CD14-positive monocyte (primary cell): ENCODE results near the gene WNT7A. TPM values are rescaled to one million over a fixed set of nuclear protein-coding genes. Genes with fewer than 3 reads are reported as not detected.
A peak's percentile ranks its signal among the peaks of the same experiment; 100 is the strongest.

Experiments
- DNase-seq, 3 donors: peaks; one replicate each; pipeline ENCODE4 v3.0.0-alpha.2; 2011 to 2022
- H2AFZ ChIP-seq: 2 replicates; pipeline ENCODE4 v1.6.0; 2012; ENCODE audit warnings: mild to moderate bottlenecking, low read depth, low read length, inconsistent platforms; ENCODE audit not compliant: insufficient read depth, poor library complexity, severe bottlenecking
- H3K27ac ChIP-seq, 2 donors: 1 replicate in 1 of 2; 2 replicates in 1 of 2; pipeline ENCODE4 v1.5.1; 2012 to 2013; ENCODE audit warnings: low read length in 2 of 2, control low read depth in 1 of 2, inconsistent platforms in 1 of 2, low read depth in 1 of 2, mild to moderate bottlenecking in 1 of 2
- H3K27me3 ChIP-seq, 2 donors: one replicate each; pipeline versions ENCODE4 v1.6.0 to v1.6.1; 2011 to 2013; ENCODE audit warnings: low read length in 2 of 2; ENCODE audit not compliant: control insufficient read depth in 2 of 2, insufficient read depth in 2 of 2
- H3K36me3 ChIP-seq, 2 donors: replicated peaks in 1 of 2; 1 replicate in 1 of 2; 2 replicates in 1 of 2; pipeline versions ENCODE4 v1.5.1 to v1.6.1; 2012 to 2013; ENCODE audit warnings: low read length in 2 of 2, control low read depth in 1 of 2, inconsistent platforms in 1 of 2, mild to moderate bottlenecking in 1 of 2; ENCODE audit not compliant: insufficient read depth in 2 of 2, control insufficient read depth in 1 of 2
- H3K4me1 ChIP-seq, 2 donors: 1 replicate in 1 of 2; 2 replicates in 1 of 2; pipeline versions ENCODE4 v1.5.1 to v1.6.1; 2012 to 2013; ENCODE audit warnings: low read length in 2 of 2, control low read depth in 1 of 2, inconsistent platforms in 1 of 2, mild to moderate bottlenecking in 1 of 2, moderate library complexity in 1 of 2; ENCODE audit not compliant: insufficient read depth in 2 of 2, control insufficient read depth in 1 of 2
- H3K4me2 ChIP-seq: replicated peaks from 2 replicates; pipeline ENCODE3; 2012; ENCODE audit warnings: low read length, moderate library complexity, mild to moderate bottlenecking; ENCODE audit not compliant: poor library complexity, severe bottlenecking; ENCODE audit errors: extremely low read depth
- H3K4me3 ChIP-seq, 3 experiments: fragments of 200-600 bp in 1 of 3; sonication (generic) in 1 of 3; replicated peaks in 1 of 3; 1 replicate in 2 of 3; 2 replicates in 1 of 3; pipeline ENCODE4 v1.5.1; 2011 to 2013; ENCODE audit warnings: low read length in 3 of 3, mild to moderate bottlenecking in 3 of 3, control low read depth in 2 of 3, low read depth in 2 of 3, inconsistent platforms in 1 of 3, moderate library complexity in 1 of 3
- H3K79me2 ChIP-seq: 2 replicates; pipeline ENCODE4 v1.6.0; 2012; ENCODE audit warnings: mild to moderate bottlenecking, control low read depth, inconsistent platforms, low read length, moderate library complexity; ENCODE audit not compliant: insufficient read depth
- H3K9ac ChIP-seq: 2 replicates; pipeline ENCODE4 v1.6.0; 2017; ENCODE audit warnings: low read length, mild to moderate bottlenecking; ENCODE audit not compliant: insufficient read depth, poor library complexity, severe bottlenecking
- H3K9me3 ChIP-seq, 2 donors: replicated peaks in 1 of 2; 1 replicate in 1 of 2; 2 replicates in 1 of 2; pipeline versions ENCODE4 v1.5.1 to v1.6.1; 2012 to 2013; ENCODE audit warnings: low read length in 2 of 2, control low read depth in 1 of 2; ENCODE audit not compliant: control insufficient read depth in 1 of 2, insufficient read depth in 1 of 2
- H4K20me1 ChIP-seq: 2 replicates; pipeline ENCODE4 v1.6.0; 2012; ENCODE audit warnings: mild to moderate bottlenecking, low read length, control low read depth, moderate library complexity; ENCODE audit not compliant: insufficient read depth
- H3K27ac Mint-ChIP-seq, 7 donors: one replicate each; pipeline ENCODE4 v1.8.0; 2020; ENCODE audit warnings: mild to moderate bottlenecking in 7 of 7, mixed read lengths in 7 of 7, moderate library complexity in 6 of 7, inconsistent platforms in 2 of 7
- H3K27me3 Mint-ChIP-seq, 3 donors: one replicate each; pipeline ENCODE4 v1.8.0; 2021 to 2022; ENCODE audit warnings: low read depth in 3 of 3, mild to moderate bottlenecking in 3 of 3, mixed read lengths in 3 of 3, moderate library complexity in 3 of 3, inconsistent platforms in 1 of 3
- H3K36me3 Mint-ChIP-seq, 2 donors: one replicate each; pipeline ENCODE4 v1.8.0; 2020; ENCODE audit warnings: mixed read lengths in 2 of 2, inconsistent platforms in 1 of 2, mild to moderate bottlenecking in 1 of 2
- H3K4me1 Mint-ChIP-seq: one replicate; pipeline ENCODE4 v1.8.0; 2020; ENCODE audit warnings: mild to moderate bottlenecking, mixed read lengths
- H3K4me3 Mint-ChIP-seq, 2 donors: one replicate each; pipeline ENCODE4 v1.8.0; 2020; ENCODE audit warnings: mild to moderate bottlenecking in 2 of 2, mixed read lengths in 2 of 2, moderate library complexity in 1 of 2
- H3K9me3 Mint-ChIP-seq, 7 donors: one replicate each; pipeline ENCODE4 v1.8.0; 2020 to 2022; ENCODE audit warnings: mixed read lengths in 7 of 7, mild to moderate bottlenecking in 6 of 7, moderate library complexity in 6 of 7, inconsistent platforms in 2 of 7
- CTCF ChIP-seq: fragments of 200-600 bp; IDR thresholded peaks from one replicate; pipeline ENCODE4 v1.8.0; 2022; ENCODE audit warnings: antibody characterized with exemption, mild to moderate bottlenecking
- WGBS: methylation state at CpG from one replicate; pipeline ENCODE4 v1.1.5; 2013; ENCODE audit warnings: missing lambda C conversion rate; ENCODE audit not compliant: insufficient coverage; 5-methylcytosine and 5-hydroxymethylcytosine counted together
- intact Hi-C, 2 donors: fragments of 100-400 bp; cut with micrococcal nuclease; formaldehyde crosslinking; loops; one replicate each; pipeline versions ENCODE4 v1.15.0 to v1.15.1; 2023
- polyA plus RNA-seq, 3 donors: library from polyadenylated mRNA; depleted of rRNA in 1 of 3; unstranded in 2 of 3; stranded (reverse) in 1 of 3; fragments of 300-500 nt in 2 of 3; fragments of >200 nt in 1 of 3; fragmentation: Illumina TruSeq in 2 of 3; gene quantifications; 1 replicate in 2 of 3; 2 replicates in 1 of 3; pipeline ENCODE4 v1.2.3, GENCODE V29; 2012 to 2021

Gene WNT7A
- polyA plus RNA-seq, 3 donors = not detected

GRCh38 chr3:13870902-13871301, 9.0 kb downstream of the WNT7A start:
- Histone ChIP-seq H3K4me1 (no peaks in the 10 kb centered on the region), H3K9ac (no peak overlapping the region), H3K4me2 (no peak overlapping the region), H4K20me1 (no peaks in the 10 kb centered on the region), H3K9me3 (peaks cover 7 to 9% of the 10 kb centered on the region in 2 donors), H3K27me3 (peaks cover under 1 to 4% of the 10 kb centered on the region in 2 donors), H2AFZ (no peak overlapping the region), H3K36me3 (no peaks in the 10 kb centered on the region), H3K79me2 (no peaks in the 10 kb centered on the region), H3K4me3 (no peak overlapping the region), H3K27ac (no peak overlapping the region)
- Mint-ChIP-seq H3K4me1 (no peaks in the 10 kb centered on the region), H3K27ac (no peak overlapping the region), H3K4me3 (no peak overlapping the region), H3K27me3 (peaks cover 2 to 29% (median 25%) of the 10 kb centered on the region in 3 donors), H3K9me3 (peaks cover 0 to 8% (median 6%) of the 10 kb centered on the region in 7 donors), H3K36me3 (no peaks in the 10 kb centered on the region)
- intact Hi-C loops = no loop called here
- no peak for DNase-seq
- no peak for TF ChIP-seq CTCF
- WGBS = 100% methylated on average over 2 of the region's 2 CpGs

GRCh38 chr3:13869761-13870343, 10.0 kb downstream of the WNT7A start:
- DNase-seq = no peak
- Histone ChIP-seq H3K9ac (no peak overlapping the region), H3K4me3 (no peak overlapping the region), H3K27ac (no peak overlapping the region), H3K4me2 (no peak overlapping the region), H3K4me1 (no peaks in the 10 kb centered on the region), H3K27me3 (no peaks in the 10 kb centered on the region), H4K20me1 (no peaks in the 10 kb centered on the region), H3K36me3 (no peaks in the 10 kb centered on the region), H2AFZ (no peak overlapping the region), H3K79me2 (no peaks in the 10 kb centered on the region), H3K9me3 (peaks cover 6 to 7% of the 10 kb centered on the region in 2 donors)
- H3K27ac Mint-ChIP-seq = peak overlapping the region in 1 of 7 donors; percentile 26
- H3K4me3 Mint-ChIP-seq = no peak overlapping the region
- WGBS = 94% methylated on average over 2 of the region's 4 CpGs
- H3K36me3 Mint-ChIP-seq = no peaks in the 10 kb centered on the region
- H3K27me3 Mint-ChIP-seq = peaks cover 0 to 24% (median 23%) of the 10 kb centered on the region in 3 donors
- peaks cover 0 to 8% (median 6%) of the 10 kb centered on the region in 7 donors for H3K9me3 Mint-ChIP-seq
- intact Hi-C loops = no loop called here
- no peaks in the 10 kb centered on the region for H3K4me1 Mint-ChIP-seq
- TF ChIP-seq CTCF = no peak
